Breast epithelium (tissue), 3 donors: ENCODE measurements around the gene SLC12A5.

Experiments used
- POLR2AphosphoS5 ChIP-seq, 3 donors: sonication (generic); formaldehyde crosslinking; IDR thresholded peaks; one replicate each; pipeline ENCODE4 v1.6.1; 2017; ENCODE audit warnings: antibody characterized with exemption in 3 of 3
- TF ChIP-seq, protein P1 (sequence below), 3 donors: fragments of 450-650 bp; IDR thresholded peaks; one replicate each; pipeline ENCODE4 v1.5.1; 2016 to 2017; ENCODE audit warnings: antibody characterized with exemption in 3 of 3, mild to moderate bottlenecking in 3 of 3, moderate library complexity in 3 of 3

DNA sequence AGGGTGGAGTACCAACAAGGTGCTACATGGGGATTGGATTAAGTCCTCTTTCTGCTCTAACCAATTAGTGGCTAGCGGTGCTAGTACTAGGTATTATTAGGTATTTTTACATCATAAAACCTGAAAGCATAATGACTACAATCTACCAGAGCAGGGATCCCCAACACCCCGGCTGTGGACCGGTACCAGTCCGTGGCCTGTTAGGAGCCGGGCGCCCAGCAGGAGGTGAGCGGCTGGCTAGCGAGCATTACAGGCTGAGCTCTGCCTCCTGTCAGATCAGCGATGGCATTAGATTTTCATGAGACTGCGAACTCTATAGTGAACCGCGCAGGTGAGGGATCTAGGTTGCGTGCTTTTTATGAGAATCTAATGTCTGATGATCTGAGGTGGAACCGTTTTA lies 80.0 kb downstream of the SLC12A5 start:
- TF ChIP-seq, protein P1, sequence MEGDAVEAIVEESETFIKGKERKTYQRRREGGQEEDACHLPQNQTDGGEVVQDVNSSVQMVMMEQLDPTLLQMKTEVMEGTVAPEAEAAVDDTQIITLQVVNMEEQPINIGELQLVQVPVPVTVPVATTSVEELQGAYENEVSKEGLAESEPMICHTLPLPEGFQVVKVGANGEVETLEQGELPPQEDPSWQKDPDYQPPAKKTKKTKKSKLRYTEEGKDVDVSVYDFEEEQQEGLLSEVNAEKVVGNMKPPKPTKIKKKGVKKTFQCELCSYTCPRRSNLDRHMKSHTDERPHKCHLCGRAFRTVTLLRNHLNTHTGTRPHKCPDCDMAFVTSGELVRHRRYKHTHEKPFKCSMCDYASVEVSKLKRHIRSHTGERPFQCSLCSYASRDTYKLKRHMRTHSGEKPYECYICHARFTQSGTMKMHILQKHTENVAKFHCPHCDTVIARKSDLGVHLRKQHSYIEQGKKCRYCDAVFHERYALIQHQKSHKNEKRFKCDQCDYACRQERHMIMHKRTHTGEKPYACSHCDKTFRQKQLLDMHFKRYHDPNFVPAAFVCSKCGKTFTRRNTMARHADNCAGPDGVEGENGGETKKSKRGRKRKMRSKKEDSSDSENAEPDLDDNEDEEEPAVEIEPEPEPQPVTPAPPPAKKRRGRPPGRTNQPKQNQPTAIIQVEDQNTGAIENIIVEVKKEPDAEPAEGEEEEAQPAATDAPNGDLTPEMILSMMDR (IDR thresholded peaks at IDR 0.05) = no peak
- no peak for TF ChIP-seq POLR2AphosphoS5 (IDR thresholded peaks at IDR 0.05)
